ENCODE data around the gene KIAA0825.

KIAA0825 gene

GRCh38 chr5:94481059-94481458 is 137.3 kb downstream of the KIAA0825 start:
- TF ChIP-seq, protein P1, sequence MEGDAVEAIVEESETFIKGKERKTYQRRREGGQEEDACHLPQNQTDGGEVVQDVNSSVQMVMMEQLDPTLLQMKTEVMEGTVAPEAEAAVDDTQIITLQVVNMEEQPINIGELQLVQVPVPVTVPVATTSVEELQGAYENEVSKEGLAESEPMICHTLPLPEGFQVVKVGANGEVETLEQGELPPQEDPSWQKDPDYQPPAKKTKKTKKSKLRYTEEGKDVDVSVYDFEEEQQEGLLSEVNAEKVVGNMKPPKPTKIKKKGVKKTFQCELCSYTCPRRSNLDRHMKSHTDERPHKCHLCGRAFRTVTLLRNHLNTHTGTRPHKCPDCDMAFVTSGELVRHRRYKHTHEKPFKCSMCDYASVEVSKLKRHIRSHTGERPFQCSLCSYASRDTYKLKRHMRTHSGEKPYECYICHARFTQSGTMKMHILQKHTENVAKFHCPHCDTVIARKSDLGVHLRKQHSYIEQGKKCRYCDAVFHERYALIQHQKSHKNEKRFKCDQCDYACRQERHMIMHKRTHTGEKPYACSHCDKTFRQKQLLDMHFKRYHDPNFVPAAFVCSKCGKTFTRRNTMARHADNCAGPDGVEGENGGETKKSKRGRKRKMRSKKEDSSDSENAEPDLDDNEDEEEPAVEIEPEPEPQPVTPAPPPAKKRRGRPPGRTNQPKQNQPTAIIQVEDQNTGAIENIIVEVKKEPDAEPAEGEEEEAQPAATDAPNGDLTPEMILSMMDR (IDR thresholded peaks at IDR 0.05; ENCODE audit: borderline replicate concordance, insufficient read depth, low read depth, low read length) = no peak
- H3K4me3 ChIP-seq (ENCODE audit: low read depth, low read length) = no peak overlapping the region

- TF ChIP-seq, protein P1 (IDR thresholded peaks at IDR 0.05; ENCODE audit: borderline replicate concordance, insufficient read depth, low read depth, low read length) = no peak
- H3K4me3 ChIP-seq (ENCODE audit: low read depth, low read length) = no peak overlapping the region
These were observed 137.9 kb downstream of the KIAA0825 start for GRCh38 chr5:94480486-94480885.

DNA sequence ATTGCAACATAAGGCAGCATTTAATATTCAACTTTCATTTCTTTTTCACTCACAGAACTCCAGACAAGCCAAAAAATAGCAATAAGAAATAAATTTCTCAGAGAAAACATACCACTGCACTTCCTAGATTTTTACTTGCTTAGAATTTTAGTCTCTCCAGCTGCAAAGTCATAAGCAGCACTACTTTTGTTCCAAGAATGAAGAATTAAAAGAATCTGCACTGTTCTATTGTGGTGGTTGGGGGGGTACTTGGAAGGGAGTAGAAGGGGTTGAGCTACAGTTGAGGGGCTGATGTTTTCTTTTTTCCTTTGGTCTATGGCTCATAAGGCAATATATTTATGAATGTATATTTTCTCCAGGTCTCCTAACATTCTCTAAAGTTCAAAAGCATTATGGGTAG is 144.5 kb downstream of the KIAA0825 start:
- no peak overlapping the region for H3K4me3 ChIP-seq (ENCODE audit: low read depth, low read length)
- TF ChIP-seq, protein P1 (IDR thresholded peaks at IDR 0.05; ENCODE audit: borderline replicate concordance, insufficient read depth, low read depth, low read length) = no peak

DNA sequence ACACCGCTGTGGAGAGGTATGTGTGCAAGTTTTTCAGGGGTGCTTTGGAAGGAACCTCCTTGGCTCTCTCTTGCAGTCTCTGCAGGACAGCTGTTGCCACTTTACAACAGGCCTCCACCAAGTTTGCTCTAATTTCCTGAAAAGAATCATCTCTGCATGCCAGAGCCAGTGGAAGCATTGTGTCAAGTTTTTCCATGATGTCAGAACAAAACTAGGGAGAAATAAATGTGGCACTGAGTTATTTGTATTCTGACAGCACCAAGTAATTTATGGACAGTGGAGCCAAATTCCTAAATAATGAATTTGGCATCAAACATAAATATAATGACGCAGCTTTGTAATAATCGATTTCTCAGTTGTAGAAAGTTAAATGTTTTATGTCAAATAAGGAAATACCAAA is 146.9 kb downstream of the KIAA0825 start:
- no peak overlapping the region for H3K4me3 ChIP-seq (ENCODE audit: low read depth, low read length)
- TF ChIP-seq, protein P1 (IDR thresholded peaks at IDR 0.05; ENCODE audit: borderline replicate concordance, insufficient read depth, low read depth, low read length) = no peak

DNA sequence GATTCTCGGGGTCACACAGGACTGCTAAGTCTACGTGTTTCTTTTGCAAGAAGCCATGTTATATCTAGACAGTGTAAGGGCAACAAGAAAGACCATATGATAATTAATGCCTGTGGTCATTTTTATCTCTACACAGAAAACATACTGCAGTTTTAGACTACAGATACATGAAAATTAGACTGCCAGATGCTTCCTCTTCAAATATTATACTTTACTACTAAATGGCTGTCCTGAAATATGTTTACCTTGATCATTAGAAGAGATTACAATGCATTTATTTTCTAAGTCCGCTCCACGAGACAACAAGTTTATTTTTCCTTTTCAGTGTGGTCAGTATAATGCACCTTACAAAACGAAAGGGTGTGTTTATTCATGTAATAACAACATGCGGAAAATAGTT is 147.6 kb downstream of the KIAA0825 start:
- no peak overlapping the region for H3K4me3 ChIP-seq (ENCODE audit: low read depth, low read length)
- TF ChIP-seq, protein P1 (IDR thresholded peaks at IDR 0.05; ENCODE audit: borderline replicate concordance, insufficient read depth, low read depth, low read length) = no peak

DNA sequence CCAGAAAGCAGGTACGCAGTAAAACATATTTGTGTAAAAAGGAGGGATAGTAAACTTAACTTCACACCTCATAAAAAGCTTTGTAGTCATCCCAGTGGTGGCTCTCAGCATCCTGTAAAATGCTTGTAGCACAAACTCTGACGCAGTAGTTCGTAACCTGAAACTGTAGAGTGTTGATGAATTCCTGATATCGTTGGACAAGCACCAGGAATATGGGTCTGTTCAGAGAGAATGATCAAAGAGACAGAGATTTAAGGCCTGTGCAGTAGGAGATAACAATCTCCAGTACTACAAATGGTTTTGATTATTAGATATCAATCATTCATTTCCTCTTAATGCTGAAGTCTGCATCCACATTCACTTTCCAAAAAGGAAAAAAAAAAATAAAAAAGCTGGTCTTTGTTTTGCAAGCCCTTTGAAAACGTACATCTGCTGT is 148.5 kb downstream of the KIAA0825 start:
- TF ChIP-seq, protein P1 (IDR thresholded peaks at IDR 0.05; ENCODE audit: borderline replicate concordance, insufficient read depth, low read depth, low read length) = no peak
- H3K4me3 ChIP-seq (ENCODE audit: low read depth, low read length) = no peak overlapping the region

- TF ChIP-seq, protein P1 (IDR thresholded peaks at IDR 0.05; ENCODE audit: borderline replicate concordance, insufficient read depth, low read depth, low read length) = no peak
These were observed 150.2 kb downstream of the KIAA0825 start for GRCh38 chr5:94467954-94468930.

More at GRCh38 chr5:94467954-94468930, 150.2 kb downstream of the KIAA0825 start:
- H3K4me3 ChIP-seq (ENCODE audit: low read depth, low read length) = no peak overlapping the region

Data from GM12875 (cell line).